Breast epithelium (tissue), 3 donors: ENCODE data around the gene CHD6.

Experiments used
- CTCF ChIP-seq, 3 donors: fragments of 450-650 bp; IDR thresholded peaks; one replicate each; pipeline ENCODE4 v1.5.1; 2016 to 2017; ENCODE audit warnings: antibody characterized with exemption in 3 of 3, mild to moderate bottlenecking in 3 of 3, moderate library complexity in 3 of 3
- POLR2A ChIP-seq: fragments of 450-650 bp; IDR thresholded peaks from one replicate; pipeline ENCODE4 v1.6.1; 2016; ENCODE audit warnings: antibody characterized with exemption, mild to moderate bottlenecking, moderate library complexity
- POLR2AphosphoS5 ChIP-seq, 3 donors: sonication (generic); formaldehyde crosslinking; IDR thresholded peaks; one replicate each; pipeline ENCODE4 v1.6.1; 2017; ENCODE audit warnings: antibody characterized with exemption in 3 of 3

GRCh38 chr20:41444821-41445220 is 173.4 kb downstream of the CHD6 start:
- TF ChIP-seq CTCF (IDR thresholded peaks at IDR 0.05) (no peak), POLR2A (no peak), POLR2AphosphoS5 (IDR thresholded peaks at IDR 0.05) (no peak)
